Neural cell (in vitro differentiated cells): ENCODE measurements around the gene GNG13. TPM values are rescaled to one million over a fixed set of nuclear protein-coding genes. Genes with fewer than 3 reads are reported as not detected.

Source experiments
- H2AFZ ChIP-seq: fragments of 200-600, 300-800 bp; sonication (generic), shearing (Covaris generic); 2 replicates; pipeline ENCODE4 v1.6.0; 2014; ENCODE audit warnings: low read depth, mild to moderate bottlenecking, antibody characterized with exemption, low read length, moderate library complexity
- H3F3A ChIP-seq: fragments of 200-600 bp; shearing (Covaris generic); 2 replicates; pipeline ENCODE4 v1.6.1; 2016; ENCODE audit warnings: mild to moderate bottlenecking, moderate library complexity, mixed read lengths, antibody characterized with exemption, low read length; ENCODE audit not compliant: insufficient read depth, poor library complexity, severe bottlenecking
- H3K27ac ChIP-seq: fragments of 200-600, 300-800 bp; sonication (generic), shearing (Covaris generic); 2 replicates; pipeline ENCODE4 v1.5.1; 2014; ENCODE audit warnings: mild to moderate bottlenecking, low read length, moderate library complexity
- H3K27me3 ChIP-seq: fragments of 300-800, 200-600 bp; sonication (generic), shearing (Covaris generic); 2 replicates; pipeline ENCODE4 v1.6.0; 2014; ENCODE audit warnings: mild to moderate bottlenecking, low read depth, low read length, moderate library complexity; ENCODE audit not compliant: insufficient read depth
- H3K36me3 ChIP-seq: fragments of 300-800, 200-600 bp; sonication (generic), shearing (Covaris generic); 2 replicates; pipeline ENCODE4 v1.5.1; 2014; ENCODE audit warnings: mild to moderate bottlenecking, antibody characterized with exemption, low read length, moderate library complexity; ENCODE audit not compliant: insufficient read depth
- H3K4me2 ChIP-seq: fragments of 300-800, 200-600 bp; sonication (generic), shearing (Covaris generic); 2 replicates; pipeline ENCODE4 v1.6.0; 2014; ENCODE audit warnings: mild to moderate bottlenecking, low read length
- H3K4me3 ChIP-seq: fragments of 300-800, 200-600 bp; sonication (generic), shearing (Covaris generic); 2 replicates; pipeline ENCODE4 v1.5.1; 2014; ENCODE audit warnings: mild to moderate bottlenecking, low read length, moderate library complexity
- H3K79me2 ChIP-seq: fragments of 200-600 bp; shearing (Covaris generic); replicated peaks from 2 replicates; pipeline ENCODE4 v1.6.0; 2014; ENCODE audit warnings: mild to moderate bottlenecking, low read length, moderate library complexity; ENCODE audit not compliant: insufficient read depth
- H3K9ac ChIP-seq: fragments of 300-800, 200-600 bp; sonication (generic), shearing (Covaris generic); 2 replicates; pipeline ENCODE4 v1.6.1; 2016; ENCODE audit warnings: mild to moderate bottlenecking, low read length, mixed read lengths
- H3K9me2 ChIP-seq: fragments of 200-600 bp; shearing (Covaris generic); 2 replicates; pipeline ENCODE4 v1.6.1; 2016; ENCODE audit warnings: mild to moderate bottlenecking, low read length, mixed read lengths; ENCODE audit not compliant: insufficient read depth
- H3K9me3 ChIP-seq: fragments of 200-600, 300-800 bp; sonication (generic), shearing (Covaris generic); 2 replicates; pipeline ENCODE4 v1.6.1; 2016; ENCODE audit warnings: mild to moderate bottlenecking, mixed run types, low read length, moderate library complexity, mixed read lengths
- H4K20me1 ChIP-seq: fragments of 200-600 bp; shearing (Covaris generic); 2 replicates; pipeline ENCODE4 v1.6.1; 2016; ENCODE audit warnings: mild to moderate bottlenecking, mixed run types; ENCODE audit not compliant: insufficient read depth
- CTCF ChIP-seq: fragments of 450-650 bp; IDR thresholded peaks from 2 replicates; pipeline ENCODE4 v1.5.1; 2014; ENCODE audit warnings: antibody characterized with exemption, mild to moderate bottlenecking, moderate library complexity; ENCODE audit not compliant: poor library complexity, severe bottlenecking
- EP300 ChIP-seq: fragments of 450-650 bp; conservative IDR thresholded peaks from 2 replicates; pipeline ENCODE4 v1.6.1; 2014; ENCODE audit warnings: antibody characterized with exemption, mild to moderate bottlenecking, moderate library complexity; ENCODE audit not compliant: poor library complexity, severe bottlenecking
- EZH2 ChIP-seq: fragments of 200-600, 300-800 bp; shearing (Covaris generic), sonication (generic); IDR thresholded peaks from 2 replicates; pipeline ENCODE4 v1.6.1; 2014; ENCODE audit warnings: antibody characterized with exemption, low read length, borderline replicate concordance, mild to moderate bottlenecking; ENCODE audit not compliant: insufficient read depth, poor library complexity, severe bottlenecking
- MXI1 ChIP-seq: fragments of 450-650 bp; conservative IDR thresholded peaks from 2 replicates; pipeline ENCODE4 v1.6.1; 2014; ENCODE audit warnings: antibody characterized with exemption, mild to moderate bottlenecking; ENCODE audit not compliant: poor library complexity, severe bottlenecking
- POLR2AphosphoS5 ChIP-seq: IDR thresholded peaks from 2 replicates; pipeline ENCODE4 v1.6.1; 2012
- RAD21 ChIP-seq: fragments of 450-650 bp; conservative IDR thresholded peaks from 2 replicates; pipeline ENCODE4 v1.6.1; 2014; ENCODE audit warnings: antibody characterized with exemption, mild to moderate bottlenecking, moderate library complexity
- REST ChIP-seq: IDR thresholded peaks from 2 replicates; pipeline ENCODE4 v1.6.1; 2012; ENCODE audit warnings: borderline replicate concordance
- SMC3 ChIP-seq: fragments of 450-650 bp; conservative IDR thresholded peaks from 2 replicates; pipeline ENCODE4 v1.6.1; 2014; ENCODE audit warnings: antibody characterized with exemption, mild to moderate bottlenecking, moderate library complexity; ENCODE audit not compliant: poor library complexity
- TAF1 ChIP-seq: IDR thresholded peaks from 2 replicates; pipeline ENCODE4 v1.6.1; 2012; ENCODE audit warnings: low read depth
- polyA plus RNA-seq: library from polyadenylated mRNA; depleted of rRNA; stranded (reverse); fragments of >200 nt; gene quantifications from 2 replicates; pipeline ENCODE4 v1.2.3, GENCODE V29; 2014

Gene GNG13
- polyA plus RNA-seq, 1 donor from 2014 or later = not detected

DNA sequence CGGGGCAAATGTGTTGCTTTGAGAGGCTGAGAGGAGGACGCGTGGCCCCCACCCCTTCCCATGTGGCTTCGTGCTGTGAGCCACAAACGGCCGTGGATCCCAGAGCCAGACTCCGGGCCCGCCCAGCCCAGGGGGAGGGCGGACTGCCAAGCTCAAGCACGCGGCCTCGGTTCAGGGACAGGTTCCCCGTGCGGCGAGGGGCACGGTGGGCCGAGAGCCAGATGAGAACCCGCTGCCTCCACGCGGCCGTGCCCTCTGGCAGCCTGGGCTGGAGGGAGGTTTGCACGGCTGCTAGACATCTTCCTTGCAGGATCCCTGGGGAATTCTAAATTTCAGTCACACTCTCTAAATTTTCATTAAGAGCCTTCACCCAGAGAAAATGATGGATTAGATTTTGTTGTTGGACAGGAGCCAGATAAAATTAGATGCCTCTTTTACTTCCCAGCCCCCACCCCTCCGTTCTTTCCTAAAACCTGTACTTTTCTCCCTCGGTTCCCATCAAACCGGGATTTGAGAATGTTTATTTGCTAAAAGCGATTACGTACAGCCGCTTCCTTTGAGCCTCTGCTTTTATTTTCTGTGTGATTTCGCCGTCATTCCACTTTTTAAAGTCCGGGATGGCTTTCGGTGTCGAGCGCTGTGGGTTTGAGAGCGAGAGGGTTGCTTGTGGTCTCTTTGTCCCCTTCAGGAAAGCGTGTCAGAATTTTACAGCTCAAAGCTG is 25.0 kb upstream of the GNG13 start:
- Histone ChIP-seq H3K9me3 (no peaks in the 10 kb centered on the region), H4K20me1 (no peaks in the 10 kb centered on the region), H3F3A (no peaks in the 10 kb centered on the region), H2AFZ (no peak overlapping the region), H3K9ac (no peak overlapping the region), H3K27ac (no peak overlapping the region), H3K27me3 (no peaks in the 10 kb centered on the region), H3K36me3 (no peaks in the 10 kb centered on the region), H3K79me2 (no peaks in the 10 kb centered on the region), H3K9me2 (no peaks in the 10 kb centered on the region), H3K4me2 (no peak overlapping the region), H3K4me3 (no peak overlapping the region)
- TF ChIP-seq CTCF (no peak), REST (no peak), SMC3 (no peak), POLR2AphosphoS5 (no peak), MXI1 (no peak), TAF1 (no peak), EZH2 (no peak), RAD21 (no peak), EP300 (no peak)

GRCh38 chr16:824601-825000 is 24.1 kb upstream of the GNG13 start:
- Histone ChIP-seq H3K27ac (no peak overlapping the region), H3K9me2 (no peaks in the 10 kb centered on the region), H3K9me3 (no peaks in the 10 kb centered on the region), H3K4me3 (no peak overlapping the region), H4K20me1 (no peaks in the 10 kb centered on the region), H3K79me2 (no peaks in the 10 kb centered on the region), H2AFZ (no peak overlapping the region), H3K4me2 (no peak overlapping the region), H3K27me3 (no peaks in the 10 kb centered on the region), H3K9ac (no peak overlapping the region), H3F3A (no peaks in the 10 kb centered on the region), H3K36me3 (no peaks in the 10 kb centered on the region)
- TF ChIP-seq POLR2AphosphoS5 = no peak
- no peak for TF ChIP-seq CTCF
- TF ChIP-seq TAF1 = no peak
- TF ChIP-seq EZH2 = no peak
- TF ChIP-seq EP300 = no peak
- no peak for TF ChIP-seq SMC3
- TF ChIP-seq REST = no peak
- TF ChIP-seq RAD21 = no peak
- TF ChIP-seq MXI1 = no peak
